Spleen (tissue), 11 donors: Measurements from ENCODE around the gene KDM5B. TPM values are rescaled to one million over a fixed set of nuclear protein-coding genes. Genes with fewer than 3 reads are reported as not detected.

Experiments used
- DNase-seq: peaks from one replicate; pipeline ENCODE4 v3.0.0-alpha.2; 2020
- H3K27ac ChIP-seq, 8 donors: fragments of 200-600 bp; sonication (generic) in 7 of 8; 1 replicate in 4 of 8; 2 replicates in 4 of 8; pipeline versions ENCODE4 v1.5.0 to v1.8.0; 2016 to 2021; ENCODE audit warnings: inconsistent platforms in 4 of 8, mild to moderate bottlenecking in 4 of 8, moderate library complexity in 1 of 8
- H3K27me3 ChIP-seq, 7 donors: fragments of 200-600 bp; sonication (generic) in 6 of 7; replicated peaks in 1 of 7; 1 replicate in 4 of 7; 2 replicates in 3 of 7; pipeline versions ENCODE4 v1.5.0 to v1.8.0; 2016 to 2021; ENCODE audit warnings: inconsistent platforms in 3 of 7, mild to moderate bottlenecking in 1 of 7
- H3K36me3 ChIP-seq, 6 donors: fragments of 200-600 bp; sonication (generic) in 5 of 6; 1 replicate in 4 of 6; 2 replicates in 2 of 6; pipeline versions ENCODE4 v1.5.0 to v1.8.0; 2016 to 2021; ENCODE audit warnings: inconsistent platforms in 2 of 6
- H3K4me1 ChIP-seq, 6 donors: fragments of 200-600 bp; sonication (generic) in 5 of 6; 1 replicate in 3 of 6; 2 replicates in 3 of 6; pipeline versions ENCODE4 v1.5.0 to v1.8.0; 2016 to 2021; ENCODE audit warnings: inconsistent platforms in 3 of 6
- H3K4me3 ChIP-seq, 8 donors: fragments of 200-600 bp; sonication (generic) in 7 of 8; 1 replicate in 4 of 8; 2 replicates in 4 of 8; pipeline versions ENCODE4 v1.5.0 to v1.8.0; 2016 to 2021; ENCODE audit warnings: inconsistent platforms in 4 of 8, mild to moderate bottlenecking in 4 of 8, moderate library complexity in 2 of 8
- H3K9me3 ChIP-seq, 8 donors: fragments of 200-600 bp; sonication (generic) in 7 of 8; 1 replicate in 4 of 8; 2 replicates in 4 of 8; pipeline versions ENCODE4 v1.5.0 to v1.8.0; 2016 to 2021; ENCODE audit warnings: inconsistent platforms in 4 of 8
- POLR2A ChIP-seq, 3 donors: fragments of 450-650 bp; IDR thresholded peaks; one replicate each; pipeline ENCODE4 v1.5.1; 2017; ENCODE audit warnings: antibody characterized with exemption in 3 of 3, mild to moderate bottlenecking in 1 of 3
- POLR2AphosphoS5 ChIP-seq, 3 donors: sonication (generic); formaldehyde crosslinking; IDR thresholded peaks; one replicate each; pipeline ENCODE4 v1.5.1; 2017; ENCODE audit warnings: antibody characterized with exemption in 3 of 3
- WGBS, 5 donors: extraction: QIAGEN DNeasy Blood & Tissue Kit in 3 of 5; methylation state at CpG; one replicate each; pipeline versions ENCODE4 v1.1.5 to v1.1.7; 2013 to 2018; 5-methylcytosine and 5-hydroxymethylcytosine counted together
- intact Hi-C: fragments of 100-400 bp; cut with DNase I; formaldehyde crosslinking; loops from one replicate; pipeline ENCODE4 v1.15.0; 2023; ENCODE audit warnings: low total_unique reads
- polyA plus RNA-seq, 3 donors: library from polyadenylated mRNA; stranded (reverse); fragments of 200-250 nt; gene quantifications; one replicate each; pipeline ENCODE4 v1.2.1, GENCODE V29; 2013
- total RNA-seq, 7 donors: library from RNA; depleted of rRNA in 3 of 7; stranded (reverse); fragments of >200 nt in 3 of 7; fragmentation: NEBNext Ultra II Directional in 4 of 7; extraction: Animal tissue kit (Norgen Biotek cat#: 25700) in 4 of 7; gene quantifications; one replicate each; pipeline versions ENCODE4 v1.1.0 to v1.2.1, GENCODE V29; 2016 to 2021
- TF ChIP-seq, protein P1 (sequence below), 11 experiments: fragments of 200-600 bp in 7 of 11; fragments of 450-650 bp in 4 of 11; sonication (generic) in 4 of 11; IDR thresholded peaks in 8 of 11; conservative IDR thresholded peaks in 3 of 11; 1 replicate in 7 of 11; 2 replicates in 4 of 11; pipeline versions ENCODE4 v1.4.0 to v1.8.0; 2016 to 2021; ENCODE audit warnings: antibody characterized with exemption in 11 of 11, inconsistent platforms in 4 of 11, mild to moderate bottlenecking in 1 of 11
- donor health status: healthy with polysubstance abuse.
- donor health status: DM: no; HTN: no; CAD: no; lungs with moderate emphysema.
- donor health status: DM: no; HTN: no; CAD: no.
- donor health status: Bipolar disorder and iron deficiency.
- donor health status: healthy.
- donor health status: DM: no; HTN: no; CAD: no.
- donor health status: DM: yes; HTN: yes; CAD: no.

KDM5B gene
- total and polyA plus RNA-seq, 10 donors = 7.7 to 71.9 (median 52.3) TPM

DNA sequence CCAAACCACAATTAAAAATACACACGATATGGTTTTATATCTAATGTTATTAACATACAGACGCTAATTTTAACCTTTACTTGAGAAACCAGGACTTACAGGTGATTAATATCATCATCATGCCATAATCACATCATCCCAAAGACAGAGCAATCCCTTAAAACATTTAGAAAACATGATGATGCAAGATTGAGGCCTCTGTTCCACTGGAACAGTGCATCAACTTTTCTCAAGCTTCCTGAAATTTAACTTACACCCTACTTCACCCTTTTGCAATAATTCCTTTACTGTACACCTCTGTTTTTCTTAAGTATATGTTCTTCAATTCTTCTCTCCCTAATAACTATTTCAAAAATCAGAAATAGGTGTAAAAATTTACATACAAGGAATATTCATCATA lies 38.1 kb downstream of the KDM5B start:
- Histone ChIP-seq H3K4me3 (no peak overlapping the region), H3K4me1 (no peaks in the 10 kb centered on the region), H3K36me3 (peaks cover 0 to 97% (median 66%) of the 10 kb centered on the region in 6 donors), H3K9me3 (no peaks in the 10 kb centered on the region), H3K27me3 (no peaks in the 10 kb centered on the region), H3K27ac (no peak overlapping the region)
- WGBS, 5 donors = 89 to 96% (median 93%) methylated on average over 2 of the region's 2 CpGs
- intact Hi-C loops = no loop called here
- TF ChIP-seq, protein P1, sequence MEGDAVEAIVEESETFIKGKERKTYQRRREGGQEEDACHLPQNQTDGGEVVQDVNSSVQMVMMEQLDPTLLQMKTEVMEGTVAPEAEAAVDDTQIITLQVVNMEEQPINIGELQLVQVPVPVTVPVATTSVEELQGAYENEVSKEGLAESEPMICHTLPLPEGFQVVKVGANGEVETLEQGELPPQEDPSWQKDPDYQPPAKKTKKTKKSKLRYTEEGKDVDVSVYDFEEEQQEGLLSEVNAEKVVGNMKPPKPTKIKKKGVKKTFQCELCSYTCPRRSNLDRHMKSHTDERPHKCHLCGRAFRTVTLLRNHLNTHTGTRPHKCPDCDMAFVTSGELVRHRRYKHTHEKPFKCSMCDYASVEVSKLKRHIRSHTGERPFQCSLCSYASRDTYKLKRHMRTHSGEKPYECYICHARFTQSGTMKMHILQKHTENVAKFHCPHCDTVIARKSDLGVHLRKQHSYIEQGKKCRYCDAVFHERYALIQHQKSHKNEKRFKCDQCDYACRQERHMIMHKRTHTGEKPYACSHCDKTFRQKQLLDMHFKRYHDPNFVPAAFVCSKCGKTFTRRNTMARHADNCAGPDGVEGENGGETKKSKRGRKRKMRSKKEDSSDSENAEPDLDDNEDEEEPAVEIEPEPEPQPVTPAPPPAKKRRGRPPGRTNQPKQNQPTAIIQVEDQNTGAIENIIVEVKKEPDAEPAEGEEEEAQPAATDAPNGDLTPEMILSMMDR (IDR thresholded peaks at IDR 0.05 in 8 of 11, conservative IDR thresholded peaks at IDR 0.05 in 3 of 11) = no peak
- TF ChIP-seq POLR2AphosphoS5 (IDR thresholded peaks at IDR 0.05) = no peak
- no peak for TF ChIP-seq POLR2A (IDR thresholded peaks at IDR 0.05)
- DNase-seq = no peak

DNA sequence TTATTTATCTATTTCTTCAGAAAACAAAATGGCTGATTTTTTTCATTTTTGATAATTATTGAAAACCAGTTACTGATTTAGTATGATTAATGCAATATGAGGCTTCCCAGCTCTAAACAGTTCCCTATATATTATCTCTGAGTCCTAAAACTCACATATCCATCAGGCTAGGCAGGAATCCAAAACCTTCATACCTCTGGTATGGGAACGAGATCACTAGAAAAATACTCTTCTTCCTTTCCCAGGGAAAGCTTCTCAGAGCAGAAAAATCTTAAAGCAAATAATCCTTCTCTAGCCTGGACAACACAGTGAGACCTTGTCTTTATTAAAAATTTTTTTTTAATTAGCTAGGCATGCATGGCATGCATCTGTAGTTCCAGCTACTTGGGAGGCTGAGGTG lies 42.5 kb downstream of the KDM5B start:
- Histone ChIP-seq H3K4me3 (no peak overlapping the region), H3K4me1 (peaks cover 0 to 8% (median 0%) of the 10 kb centered on the region in 6 donors), H3K9me3 (no peaks in the 10 kb centered on the region), H3K27ac (no peak overlapping the region), H3K36me3 (peaks cover 0 to 98% (median 54%) of the 10 kb centered on the region in 6 donors), H3K27me3 (no peaks in the 10 kb centered on the region)
- intact Hi-C loops = no loop called here
- 91 to 100% (median 98%) methylated on average over 1 of the region's 1 CpG for WGBS, 5 donors
- TF ChIP-seq POLR2AphosphoS5 (IDR thresholded peaks at IDR 0.05) (no peak), POLR2A (IDR thresholded peaks at IDR 0.05) (no peak)
- TF ChIP-seq, protein P1 (IDR thresholded peaks at IDR 0.05 in 8 of 11, conservative IDR thresholded peaks at IDR 0.05 in 3 of 11) = no peak
- DNase-seq = no peak

DNA sequence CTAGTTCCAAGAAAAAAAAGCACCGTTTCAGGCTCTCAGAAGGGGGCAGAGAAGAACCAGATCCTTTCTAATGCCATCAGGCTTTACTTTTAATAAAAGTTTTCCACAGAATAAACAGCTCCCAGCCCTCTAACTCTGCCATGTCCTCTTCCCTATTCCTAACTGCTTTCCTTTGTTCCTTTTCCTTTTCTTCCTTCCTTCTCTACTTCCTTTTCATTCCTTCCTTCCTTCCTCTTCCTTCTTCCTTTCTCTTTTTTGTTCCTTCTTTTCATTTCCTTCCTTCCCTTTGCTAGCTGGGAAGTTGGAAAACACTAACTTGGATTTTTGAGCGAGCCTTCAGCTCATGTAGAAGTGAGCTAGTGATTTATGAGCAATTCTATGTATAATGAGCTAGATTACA lies 46.2 kb downstream of the KDM5B start:
- Histone ChIP-seq H3K27ac (no peak overlapping the region), H3K9me3 (no peaks in the 10 kb centered on the region), H3K4me3 (no peak overlapping the region), H3K36me3 (peaks cover 0 to 100% (median 67%) of the 10 kb centered on the region in 6 donors), H3K4me1 (peaks cover 0 to 8% (median 0%) of the 10 kb centered on the region in 6 donors), H3K27me3 (no peaks in the 10 kb centered on the region)
- TF ChIP-seq, protein P1 (IDR thresholded peaks at IDR 0.05 in 8 of 11, conservative IDR thresholded peaks at IDR 0.05 in 3 of 11) = no peak
- TF ChIP-seq POLR2AphosphoS5 (IDR thresholded peaks at IDR 0.05) = no peak
- no peak for TF ChIP-seq POLR2A (IDR thresholded peaks at IDR 0.05)
- WGBS, 5 donors = 53 to 74% (median 71%) methylated on average over 2 of the region's 2 CpGs
- intact Hi-C loops = no loop called here
- no peak for DNase-seq

DNA sequence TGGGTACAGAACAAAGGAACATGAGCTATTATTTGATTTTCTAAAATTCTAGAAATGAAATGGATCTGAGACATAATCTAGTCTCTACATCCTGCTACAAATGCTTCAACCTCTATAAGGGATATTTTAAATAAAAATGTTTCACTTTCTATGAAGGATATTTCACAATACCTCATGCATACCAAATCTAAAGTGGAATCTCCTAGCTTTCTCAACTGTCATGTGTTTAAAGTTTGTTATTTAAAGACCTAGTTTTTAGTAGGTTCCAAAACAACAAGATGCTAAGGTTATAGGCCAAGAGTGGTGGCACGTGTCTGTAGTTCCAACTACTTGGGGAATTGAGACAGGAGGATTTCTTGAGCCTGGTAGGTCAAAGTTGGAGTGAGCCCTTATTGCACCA lies 47.6 kb downstream of the KDM5B start:
- DNase-seq = no peak
- H3K4me1 ChIP-seq = peaks cover 0 to 8% (median 0%) of the 10 kb centered on the region in 6 donors
- intact Hi-C loops = no loop called here
- peaks cover 0 to 100% (median 68%) of the 10 kb centered on the region in 6 donors for H3K36me3 ChIP-seq
- WGBS, 5 donors = 53 to 81% (median 70%) methylated on average over 1 of the region's 1 CpG
- H3K27ac ChIP-seq = no peak overlapping the region
- H3K4me3 ChIP-seq = no peak overlapping the region
- no peaks in the 10 kb centered on the region for H3K9me3 ChIP-seq
- no peaks in the 10 kb centered on the region for H3K27me3 ChIP-seq
- TF ChIP-seq POLR2A (IDR thresholded peaks at IDR 0.05) (no peak), POLR2AphosphoS5 (IDR thresholded peaks at IDR 0.05) (no peak)
- TF ChIP-seq, protein P1 (IDR thresholded peaks at IDR 0.05 in 8 of 11, conservative IDR thresholded peaks at IDR 0.05 in 3 of 11) = no peak
